Peyer's patch (tissue), 4 donors: Measurements from ENCODE around the gene KRTAP25-1. TPM values are rescaled to one million over a fixed set of nuclear protein-coding genes. Genes with fewer than 3 reads are reported as not detected.

Experiments used
- DNase-seq, 3 donors: peaks; one replicate each; pipeline ENCODE4 v3.0.0-alpha.2; 2017 to 2019
- H3K27ac ChIP-seq, 4 donors: fragments of 200-600 bp; sonication (generic); one replicate each; pipeline ENCODE4 v1.5.1; 2016 to 2019
- H3K27me3 ChIP-seq, 2 donors: fragments of 200-600 bp; sonication (generic); one replicate each; pipeline ENCODE4 v1.5.1; 2019
- H3K36me3 ChIP-seq, 3 donors: fragments of 200-600 bp; sonication (generic); one replicate each; pipeline ENCODE4 v1.5.1; 2016 to 2019
- H3K4me1 ChIP-seq, 4 donors: fragments of 200-600 bp; sonication (generic); one replicate each; pipeline ENCODE4 v1.5.1; 2016 to 2019
- H3K4me3 ChIP-seq, 4 donors: fragments of 200-600 bp; sonication (generic); 1 replicate in 3 of 4; 2 replicates in 1 of 4; pipeline ENCODE4 v1.5.1; 2016 to 2019; ENCODE audit warnings: mild to moderate bottlenecking in 1 of 4
- H3K9me3 ChIP-seq, 4 donors: fragments of 200-600 bp; sonication (generic); one replicate each; pipeline ENCODE4 v1.5.1; 2016 to 2019; ENCODE audit warnings: mild to moderate bottlenecking in 1 of 4
- POLR2A ChIP-seq, 2 donors: fragments of 450-650 bp; IDR thresholded peaks; one replicate each; pipeline ENCODE4 v1.5.1; 2017; ENCODE audit warnings: antibody characterized with exemption in 2 of 2, mild to moderate bottlenecking in 2 of 2, moderate library complexity in 2 of 2
- total RNA-seq, 4 donors: library from RNA; depleted of rRNA; stranded (reverse); fragments of >200 nt; gene quantifications; one replicate each; pipeline ENCODE4 v1.1.0, GENCODE V29; 2016
- TF ChIP-seq, protein P1 (sequence below), 6 experiments: fragments of 450-650 bp in 4 of 6; fragments of 200-600 bp in 2 of 6; sonication (generic) in 1 of 6; IDR thresholded peaks; one replicate each; pipeline ENCODE4 v1.5.1; 2017 to 2019; ENCODE audit warnings: antibody characterized with exemption in 6 of 6, mild to moderate bottlenecking in 3 of 6, moderate library complexity in 1 of 6

Gene KRTAP25-1
- total RNA-seq, 4 donors from 2014 or later: not detected

DNA sequence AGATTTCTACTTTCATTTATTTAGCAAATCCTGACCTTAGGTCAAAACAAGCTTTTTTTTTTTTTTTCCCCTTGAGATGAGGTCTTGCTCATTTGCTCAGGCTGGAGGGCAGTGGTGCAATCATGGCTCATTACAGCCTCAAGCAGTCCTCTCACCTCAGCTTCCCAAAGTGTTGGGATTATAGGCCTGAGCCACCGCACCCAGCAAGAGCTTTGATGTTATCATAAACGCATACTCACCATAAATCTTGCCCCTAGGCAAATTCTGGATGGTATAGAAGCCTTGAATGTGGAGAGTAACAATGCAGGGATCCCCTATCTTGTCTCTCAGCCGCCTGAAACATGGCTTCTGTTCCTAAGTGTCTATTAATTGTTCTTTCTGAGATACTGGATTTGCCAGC, 48.7 kb downstream of the KRTAP25-1 start:
- no peaks in the 10 kb centered on the region for H3K9me3 ChIP-seq
- TF ChIP-seq POLR2A (IDR thresholded peaks at IDR 0.05): no peak
- TF ChIP-seq, protein P1, sequence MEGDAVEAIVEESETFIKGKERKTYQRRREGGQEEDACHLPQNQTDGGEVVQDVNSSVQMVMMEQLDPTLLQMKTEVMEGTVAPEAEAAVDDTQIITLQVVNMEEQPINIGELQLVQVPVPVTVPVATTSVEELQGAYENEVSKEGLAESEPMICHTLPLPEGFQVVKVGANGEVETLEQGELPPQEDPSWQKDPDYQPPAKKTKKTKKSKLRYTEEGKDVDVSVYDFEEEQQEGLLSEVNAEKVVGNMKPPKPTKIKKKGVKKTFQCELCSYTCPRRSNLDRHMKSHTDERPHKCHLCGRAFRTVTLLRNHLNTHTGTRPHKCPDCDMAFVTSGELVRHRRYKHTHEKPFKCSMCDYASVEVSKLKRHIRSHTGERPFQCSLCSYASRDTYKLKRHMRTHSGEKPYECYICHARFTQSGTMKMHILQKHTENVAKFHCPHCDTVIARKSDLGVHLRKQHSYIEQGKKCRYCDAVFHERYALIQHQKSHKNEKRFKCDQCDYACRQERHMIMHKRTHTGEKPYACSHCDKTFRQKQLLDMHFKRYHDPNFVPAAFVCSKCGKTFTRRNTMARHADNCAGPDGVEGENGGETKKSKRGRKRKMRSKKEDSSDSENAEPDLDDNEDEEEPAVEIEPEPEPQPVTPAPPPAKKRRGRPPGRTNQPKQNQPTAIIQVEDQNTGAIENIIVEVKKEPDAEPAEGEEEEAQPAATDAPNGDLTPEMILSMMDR (IDR thresholded peaks at IDR 0.05): no peak
- no peaks in the 10 kb centered on the region for H3K36me3 ChIP-seq
- no peak overlapping the region for H3K27ac ChIP-seq
- no peaks in the 10 kb centered on the region for H3K27me3 ChIP-seq
- no peaks in the 10 kb centered on the region for H3K4me1 ChIP-seq
- no peak overlapping the region for H3K4me3 ChIP-seq
- no peak for DNase-seq

Other genes with a start within 250 kb of the KRTAP25-1 start
- not detected for gene CLDN17, start 122.7 kb downstream of the KRTAP25-1 start, total RNA-seq
- 1 to 10 TPM in 3 of 4 donors, not detected in 1; 1.5 to 2.8 (median 1.6) TPM for gene CLDN8, start 73.4 kb downstream of the KRTAP25-1 start, total RNA-seq
- gene KRTAP24-1, start 6.6 kb downstream of the KRTAP25-1 start, total RNA-seq: not detected
- not detected for gene KRTAP26-1, start 30.8 kb upstream of the KRTAP25-1 start, total RNA-seq
- gene KRTAP27-1, start 48.2 kb upstream of the KRTAP25-1 start, total RNA-seq: not detected
- gene KRTAP23-1, start 59.1 kb upstream of the KRTAP25-1 start, total RNA-seq: not detected
- gene KRTAP13-2, start 82.8 kb upstream of the KRTAP25-1 start, total RNA-seq: not detected
- gene KRTAP13-1, start 106.5 kb upstream of the KRTAP25-1 start, total RNA-seq: not detected
- gene KRTAP13-3, start 136.4 kb upstream of the KRTAP25-1 start, total RNA-seq: not detected
- not detected for gene KRTAP13-4, start 140.7 kb upstream of the KRTAP25-1 start, total RNA-seq
- not detected for gene KRTAP15-1, start 150.8 kb upstream of the KRTAP25-1 start, total RNA-seq
- gene KRTAP19-1, start 190.9 kb upstream of the KRTAP25-1 start, total RNA-seq: not detected
- not detected for gene KRTAP19-2, start 197.9 kb upstream of the KRTAP25-1 start, total RNA-seq
- not detected for gene KRTAP19-3, start 202.5 kb upstream of the KRTAP25-1 start, total RNA-seq
- gene KRTAP19-4, start 207.7 kb upstream of the KRTAP25-1 start, total RNA-seq: not detected
- gene KRTAP19-5, start 212.6 kb upstream of the KRTAP25-1 start, total RNA-seq: not detected